Measurements from ENCODE around the gene TULP3. TPM values are rescaled to one million over a fixed set of nuclear protein-coding genes. Genes with fewer than 3 reads are reported as not detected.

Gene TULP3
- total RNA-seq, 1 donor from 2014 or later: 49.4 TPM

GRCh38 chr12:2895051-2895451 is 4.4 kb downstream of the TULP3 start:
- Mint-ChIP-seq H3K9me3 (ENCODE audit: unreplicated experiment) (no peaks in the 10 kb centered on the region), H3K36me3 (ENCODE audit: low read depth, unreplicated experiment) (no peaks in the 10 kb centered on the region), H3K4me1 (ENCODE audit: unreplicated experiment) (peaks cover 11% of the 10 kb centered on the region), H3K4me3 (ENCODE audit: unreplicated experiment) (no peak overlapping the region), H3K27ac (ENCODE audit: unreplicated experiment) (no peak overlapping the region), H3K27me3 (ENCODE audit: unreplicated experiment) (peaks cover 10% of the 10 kb centered on the region)
- no peak for DNase-seq (ENCODE audit: low spot score)
- TF ChIP-seq, protein P1, sequence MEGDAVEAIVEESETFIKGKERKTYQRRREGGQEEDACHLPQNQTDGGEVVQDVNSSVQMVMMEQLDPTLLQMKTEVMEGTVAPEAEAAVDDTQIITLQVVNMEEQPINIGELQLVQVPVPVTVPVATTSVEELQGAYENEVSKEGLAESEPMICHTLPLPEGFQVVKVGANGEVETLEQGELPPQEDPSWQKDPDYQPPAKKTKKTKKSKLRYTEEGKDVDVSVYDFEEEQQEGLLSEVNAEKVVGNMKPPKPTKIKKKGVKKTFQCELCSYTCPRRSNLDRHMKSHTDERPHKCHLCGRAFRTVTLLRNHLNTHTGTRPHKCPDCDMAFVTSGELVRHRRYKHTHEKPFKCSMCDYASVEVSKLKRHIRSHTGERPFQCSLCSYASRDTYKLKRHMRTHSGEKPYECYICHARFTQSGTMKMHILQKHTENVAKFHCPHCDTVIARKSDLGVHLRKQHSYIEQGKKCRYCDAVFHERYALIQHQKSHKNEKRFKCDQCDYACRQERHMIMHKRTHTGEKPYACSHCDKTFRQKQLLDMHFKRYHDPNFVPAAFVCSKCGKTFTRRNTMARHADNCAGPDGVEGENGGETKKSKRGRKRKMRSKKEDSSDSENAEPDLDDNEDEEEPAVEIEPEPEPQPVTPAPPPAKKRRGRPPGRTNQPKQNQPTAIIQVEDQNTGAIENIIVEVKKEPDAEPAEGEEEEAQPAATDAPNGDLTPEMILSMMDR (IDR thresholded peaks at IDR 0.05; ENCODE audit: unreplicated experiment): no peak

DNA sequence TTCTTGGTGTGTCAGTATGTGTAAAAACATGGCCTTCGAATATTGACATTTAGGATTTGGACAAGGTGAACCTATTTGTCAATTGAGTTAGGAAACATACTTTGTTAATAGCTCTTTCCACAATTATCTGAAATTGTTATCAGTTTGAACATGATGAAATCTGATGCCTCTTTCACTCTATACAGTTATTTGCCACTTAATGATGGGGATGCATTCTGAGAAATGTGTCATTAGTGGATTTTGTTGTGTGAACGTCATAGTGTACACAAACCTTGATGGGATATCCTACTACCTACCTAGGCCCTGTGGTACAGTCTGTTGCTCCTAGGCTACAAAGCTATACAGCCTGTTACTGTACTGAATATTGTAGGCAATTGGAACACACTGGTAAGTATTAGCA is 4.8 kb downstream of the TULP3 start:
- no peak for DNase-seq (ENCODE audit: low spot score)
- TF ChIP-seq, protein P1 (IDR thresholded peaks at IDR 0.05; ENCODE audit: unreplicated experiment): no peak
- Mint-ChIP-seq H3K4me3 (ENCODE audit: unreplicated experiment) (no peak overlapping the region), H3K27ac (ENCODE audit: unreplicated experiment) (no peak overlapping the region), H3K27me3 (ENCODE audit: unreplicated experiment) (peaks cover 7% of the 10 kb centered on the region), H3K4me1 (ENCODE audit: unreplicated experiment) (peaks cover 9% of the 10 kb centered on the region), H3K9me3 (ENCODE audit: unreplicated experiment) (no peaks in the 10 kb centered on the region), H3K36me3 (ENCODE audit: low read depth, unreplicated experiment) (no peaks in the 10 kb centered on the region)

DNA sequence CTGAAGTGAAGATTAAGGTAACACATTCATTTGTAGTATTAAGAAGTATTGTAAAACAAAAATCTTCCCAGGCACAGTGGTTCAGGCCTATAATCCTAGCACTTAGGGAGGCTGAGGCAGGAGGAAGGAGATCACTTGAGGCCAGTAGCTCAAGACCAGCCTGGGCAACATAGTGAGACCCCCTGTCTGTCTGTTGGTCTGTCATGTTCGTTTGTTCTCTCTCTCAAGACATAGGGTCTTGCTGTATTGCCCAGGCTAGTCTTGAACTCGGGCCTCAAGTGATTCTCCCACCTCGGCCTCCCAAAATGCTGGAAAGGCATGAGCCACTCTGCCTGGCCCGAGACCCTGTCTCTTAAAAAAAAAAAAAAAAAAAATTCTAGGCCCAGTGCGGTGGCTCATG is 6.7 kb downstream of the TULP3 start:
- peaks cover 5% of the 10 kb centered on the region for H3K4me1 Mint-ChIP-seq (ENCODE audit: unreplicated experiment)
- H3K27me3 Mint-ChIP-seq (ENCODE audit: unreplicated experiment): peaks cover 3% of the 10 kb centered on the region
- H3K4me3 Mint-ChIP-seq (ENCODE audit: unreplicated experiment): no peak overlapping the region
- no peaks in the 10 kb centered on the region for H3K36me3 Mint-ChIP-seq (ENCODE audit: low read depth, unreplicated experiment)
- H3K9me3 Mint-ChIP-seq (ENCODE audit: unreplicated experiment): no peaks in the 10 kb centered on the region
- TF ChIP-seq, protein P1 (IDR thresholded peaks at IDR 0.05; ENCODE audit: unreplicated experiment): no peak
- DNase-seq (ENCODE audit: low spot score): no peak
- H3K27ac Mint-ChIP-seq (ENCODE audit: unreplicated experiment): no peak overlapping the region

DNA sequence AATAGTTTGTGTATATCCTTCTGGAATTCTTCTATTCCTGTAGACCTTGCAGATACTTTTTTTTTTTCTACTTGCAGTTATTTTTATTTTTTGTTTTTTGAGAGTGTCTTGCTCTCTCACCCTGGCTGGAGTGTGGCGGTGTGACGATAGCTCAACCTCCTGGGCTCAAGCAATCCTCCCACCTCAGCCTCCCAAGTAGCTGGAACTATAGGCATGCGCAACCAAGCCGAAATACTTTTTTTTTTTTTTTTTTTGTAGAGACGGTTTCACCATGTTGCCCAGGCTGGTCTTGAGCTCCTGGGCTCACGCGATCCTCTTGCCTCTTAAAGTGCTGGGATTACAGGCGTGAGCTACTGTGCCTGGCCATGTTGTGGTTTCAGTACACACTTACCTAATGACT is 10.0 kb downstream of the TULP3 start:
- no peak for DNase-seq (ENCODE audit: low spot score)
- no peaks in the 10 kb centered on the region for H3K9me3 Mint-ChIP-seq (ENCODE audit: unreplicated experiment)
- H3K4me1 Mint-ChIP-seq (ENCODE audit: unreplicated experiment): peaks cover 6% of the 10 kb centered on the region
- H3K27ac Mint-ChIP-seq (ENCODE audit: unreplicated experiment): no peak overlapping the region
- no peaks in the 10 kb centered on the region for H3K36me3 Mint-ChIP-seq (ENCODE audit: low read depth, unreplicated experiment)
- no peak overlapping the region for H3K4me3 Mint-ChIP-seq (ENCODE audit: unreplicated experiment)
- TF ChIP-seq, protein P1 (IDR thresholded peaks at IDR 0.05; ENCODE audit: unreplicated experiment): no peak
- H3K27me3 Mint-ChIP-seq (ENCODE audit: unreplicated experiment): peaks cover 1% of the 10 kb centered on the region

- H3K4me1 Mint-ChIP-seq (ENCODE audit: unreplicated experiment): peaks cover 6% of the 10 kb centered on the region
- no peak overlapping the region for H3K27ac Mint-ChIP-seq (ENCODE audit: unreplicated experiment)
- TF ChIP-seq, protein P1 (IDR thresholded peaks at IDR 0.05; ENCODE audit: unreplicated experiment): no peak
- no peak for DNase-seq (ENCODE audit: low spot score)
- H3K27me3 Mint-ChIP-seq (ENCODE audit: unreplicated experiment): peaks cover 1% of the 10 kb centered on the region
- no peaks in the 10 kb centered on the region for H3K36me3 Mint-ChIP-seq (ENCODE audit: low read depth, unreplicated experiment)
- no peak overlapping the region for H3K4me3 Mint-ChIP-seq (ENCODE audit: unreplicated experiment)
- H3K9me3 Mint-ChIP-seq (ENCODE audit: unreplicated experiment): no peaks in the 10 kb centered on the region
Observed at GRCh38 chr12:2902272-2902880, 11.7 kb downstream of the TULP3 start.
